Measurements from ENCODE around the gene PGBD2. TPM values are rescaled to one million over a fixed set of nuclear protein-coding genes. Genes with fewer than 3 reads are reported as not detected.
"Not testable (repeated sequence)": the region's sequence is repeated elsewhere in the genome, so short reads cannot be mapped to it uniquely, and the experiment has no call there.

Gene PGBD2
- total and polyA plus RNA-seq, 8 donors = 1.8 to 12.5 (median 5.2) TPM

DNA sequence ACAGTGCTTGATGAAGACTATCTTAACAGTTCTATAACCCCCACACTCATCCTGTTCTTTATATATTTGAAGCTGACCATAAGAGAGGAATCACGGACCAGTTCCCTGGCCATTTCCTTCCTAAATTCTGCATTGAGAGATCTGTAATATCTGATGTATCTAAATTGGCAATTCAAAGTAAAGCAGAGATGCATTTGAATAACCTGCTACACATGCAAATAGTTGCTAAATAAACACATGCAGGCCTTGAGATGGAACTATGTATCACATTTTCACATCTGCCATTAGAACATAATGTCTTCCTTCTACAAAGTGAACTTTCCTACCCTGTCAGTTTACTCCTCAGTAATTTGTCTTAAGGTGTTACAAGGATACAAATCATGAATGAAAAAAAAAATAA is 20.4 kb upstream of the PGBD2 start:
- H3K9me3 ChIP-seq = no peaks in the 10 kb centered on the region
- TF ChIP-seq POLR2AphosphoS5 (IDR thresholded peaks at IDR 0.05) (no peak), POLR2A (IDR thresholded peaks at IDR 0.05) (no peak), CTCF (IDR thresholded peaks at IDR 0.05) (no peak), EP300 (IDR thresholded peaks at IDR 0.05) (no peak)
- no peaks in the 10 kb centered on the region for H3K36me3 ChIP-seq
- no peak overlapping the region for H3K27ac ChIP-seq
- WGBS, 5 donors = 58 to 93% (median 85%) methylated on average over 1 of the region's 1 CpG
- intact Hi-C loops (cut with DNase I; ENCODE audit: low total_unique reads) = no loop called here
- H3K27me3 ChIP-seq = peaks cover 0 to 2% (median 0%) of the 10 kb centered on the region in 3 donors
- H3K4me3 ChIP-seq = no peak overlapping the region
- no peak for DNase-seq
- no peaks in the 10 kb centered on the region for H3K4me1 ChIP-seq

DNA sequence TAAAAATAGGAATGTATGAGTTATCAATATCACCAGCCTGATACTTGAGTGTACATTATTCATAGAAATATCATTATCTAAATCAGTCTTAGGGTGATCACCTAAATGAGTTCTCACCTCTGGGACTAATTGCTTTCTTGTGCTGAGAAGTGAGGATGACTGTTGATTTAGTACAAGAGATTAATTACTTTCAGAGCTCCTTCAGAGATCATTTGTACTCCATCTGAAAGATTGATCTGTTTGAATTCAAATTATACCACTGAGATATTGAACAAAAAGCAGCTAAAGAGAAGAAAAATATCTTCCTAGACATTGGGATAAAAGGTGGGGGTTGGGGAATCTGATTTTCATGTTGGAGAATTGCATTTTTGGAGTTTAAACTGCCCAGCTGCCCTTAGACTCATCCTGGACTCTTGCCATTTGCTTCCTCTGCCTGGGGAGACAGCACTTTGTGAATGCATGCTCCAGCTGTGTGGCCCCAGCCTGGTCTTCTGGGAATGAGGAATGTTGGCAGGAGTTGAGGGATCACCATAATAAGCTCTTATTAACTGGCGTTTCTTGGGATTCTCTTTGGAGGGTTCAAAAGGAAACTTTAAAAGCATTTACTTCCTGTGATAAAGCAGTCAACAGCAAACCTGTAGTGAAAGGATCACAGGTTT is 19.7 kb upstream of the PGBD2 start:
- TF ChIP-seq CTCF (IDR thresholded peaks at IDR 0.05) = no peak
- TF ChIP-seq EP300 (IDR thresholded peaks at IDR 0.05) = no peak
- TF ChIP-seq POLR2A (IDR thresholded peaks at IDR 0.05) = no peak
- TF ChIP-seq POLR2AphosphoS5 (IDR thresholded peaks at IDR 0.05) = no peak
- H3K36me3 ChIP-seq = no peaks in the 10 kb centered on the region
- no peak overlapping the region for H3K4me3 ChIP-seq
- DNase-seq = peak in 1 of 2 donors; percentile 44
- no peaks in the 10 kb centered on the region for H3K4me1 ChIP-seq
- no peak overlapping the region for H3K27ac ChIP-seq
- no peaks in the 10 kb centered on the region for H3K9me3 ChIP-seq
- peaks cover 0 to 4% (median 0%) of the 10 kb centered on the region in 3 donors for H3K27me3 ChIP-seq
- intact Hi-C loops (cut with DNase I; ENCODE audit: low total_unique reads) = no loop called here
- 17 to 41% (median 32%) methylated on average over 1 of the region's 1 CpG for WGBS, 5 donors

- H3K9me3 ChIP-seq; H3K27ac ChIP-seq; H3K4me1 ChIP-seq; intact Hi-C loops (cut with DNase I; ENCODE audit: low total_unique reads); H3K27me3 ChIP-seq; H3K36me3 ChIP-seq; H3K4me3 ChIP-seq; DNase-seq: not testable (repeated sequence)
- 73 to 85% (median 77%) methylated on average over 8 to 10 of the region's 10 CpGs for WGBS, 5 donors
These were observed 16.2 kb upstream of the PGBD2 start for GRCh38 chr1:248889914-248890243.

DNA sequence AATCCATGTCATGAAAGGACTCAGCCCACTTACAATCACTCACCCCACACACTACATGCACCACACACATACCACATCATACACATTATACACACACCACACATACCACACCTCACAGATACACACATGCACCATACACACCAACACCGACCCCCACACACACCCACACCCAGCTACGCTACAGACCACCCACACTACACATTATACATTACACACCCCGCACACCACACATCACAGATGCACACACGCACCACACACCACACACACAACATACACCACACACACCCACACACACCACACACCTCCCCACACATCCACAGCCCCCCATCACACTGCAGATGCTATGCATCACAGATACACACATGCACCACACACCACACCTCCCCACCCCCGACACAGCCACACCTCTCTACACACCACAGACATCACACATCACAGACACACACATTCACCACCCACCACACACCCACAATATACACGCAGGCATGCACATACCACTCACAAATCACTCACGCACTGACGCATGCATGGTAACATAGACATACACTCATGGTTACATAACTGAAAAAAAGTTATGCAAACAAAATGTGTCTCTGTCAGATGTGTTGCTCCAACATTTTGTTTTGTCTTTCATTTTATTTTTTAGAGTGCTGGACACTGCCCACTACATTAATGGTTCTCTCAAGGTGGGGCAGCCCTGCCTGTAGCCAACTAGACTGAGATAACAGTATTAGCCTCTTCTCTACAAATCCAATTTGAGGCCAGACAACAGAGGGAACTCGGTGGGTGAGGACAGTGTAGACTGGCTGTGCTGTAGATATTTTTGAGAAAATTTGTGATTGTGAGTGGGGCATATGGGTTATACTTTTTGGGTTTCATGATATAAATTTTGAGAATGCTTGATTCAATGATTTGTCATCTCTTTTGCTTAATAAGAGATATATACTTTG is 15.2 kb upstream of the PGBD2 start:
- no peak for DNase-seq
- Histone ChIP-seq H3K4me1 (no peaks in the 10 kb centered on the region), H3K9me3 (no peaks in the 10 kb centered on the region), H3K36me3 (no peaks in the 10 kb centered on the region), H3K27me3 (peaks cover 0 to 9% (median 0%) of the 10 kb centered on the region in 3 donors), H3K27ac (no peak overlapping the region), H3K4me3 (no peak overlapping the region)
- intact Hi-C loops (cut with DNase I; ENCODE audit: low total_unique reads) = no loop called here
- WGBS, 5 donors = 86 to 91% (median 88%) methylated on average over 9 of the region's 9 CpGs
- TF ChIP-seq POLR2AphosphoS5 (IDR thresholded peaks at IDR 0.05) (no peak), EP300 (IDR thresholded peaks at IDR 0.05) (no peak), POLR2A (IDR thresholded peaks at IDR 0.05) (no peak), CTCF (IDR thresholded peaks at IDR 0.05) (no peak)
